Gastroesophageal sphincter (tissue), 3 donors: ENCODE results near the gene FAT1.

Experiments used
- EP300 ChIP-seq: sonication (generic); formaldehyde crosslinking; IDR thresholded peaks from one replicate; pipeline ENCODE4 v1.6.1; 2017; ENCODE audit warnings: antibody characterized with exemption, mild to moderate bottlenecking
- POLR2A ChIP-seq, 2 donors: fragments of 450-650 bp; IDR thresholded peaks; one replicate each; pipeline ENCODE4 v1.6.1; 2017; ENCODE audit warnings: antibody characterized with exemption in 2 of 2, mild to moderate bottlenecking in 2 of 2, moderate library complexity in 1 of 2
- POLR2AphosphoS5 ChIP-seq: sonication (generic); formaldehyde crosslinking; IDR thresholded peaks from one replicate; pipeline ENCODE4 v1.6.1; 2017; ENCODE audit warnings: antibody characterized with exemption
- TF ChIP-seq, protein P1 (sequence below), 4 experiments: fragments of 200-600 bp in 2 of 4; fragments of 450-650 bp in 2 of 4; sonication (generic) in 1 of 4; IDR thresholded peaks; one replicate each; pipeline ENCODE4 v1.5.1; 2017 to 2019; ENCODE audit warnings: antibody characterized with exemption in 4 of 4, mild to moderate bottlenecking in 2 of 4, moderate library complexity in 2 of 4

DNA sequence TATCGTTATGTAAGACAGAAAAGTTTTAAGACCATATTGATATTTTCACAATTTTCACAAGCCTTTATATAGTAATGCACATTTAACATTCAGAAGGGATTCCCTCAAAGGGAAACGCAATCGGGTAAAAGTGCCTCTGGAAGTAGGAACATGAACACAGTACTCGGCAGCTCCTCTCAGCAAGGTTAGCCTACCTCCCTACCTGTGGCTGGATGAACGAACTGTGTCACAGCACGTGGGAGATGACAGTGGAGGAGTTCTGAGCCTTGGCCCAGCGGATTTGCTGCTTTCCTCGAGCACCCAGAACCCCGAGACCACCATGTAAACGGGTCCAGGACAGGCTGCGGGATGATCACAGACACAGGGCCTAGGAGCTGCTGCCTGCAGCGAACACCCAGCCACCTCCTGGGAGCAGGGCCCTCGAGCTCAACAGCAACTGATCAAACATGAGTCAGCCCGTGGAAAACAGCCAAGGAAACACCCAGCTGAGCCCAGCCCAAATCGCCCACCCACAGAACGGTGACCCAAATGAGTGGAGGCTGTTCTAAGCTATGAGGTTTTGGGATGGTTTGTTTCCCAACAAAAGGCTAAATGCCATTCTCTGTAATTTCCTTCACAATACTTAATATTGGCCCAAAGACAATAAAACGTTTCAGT lies 30.4 kb downstream of the FAT1 start:
- TF ChIP-seq, protein P1, sequence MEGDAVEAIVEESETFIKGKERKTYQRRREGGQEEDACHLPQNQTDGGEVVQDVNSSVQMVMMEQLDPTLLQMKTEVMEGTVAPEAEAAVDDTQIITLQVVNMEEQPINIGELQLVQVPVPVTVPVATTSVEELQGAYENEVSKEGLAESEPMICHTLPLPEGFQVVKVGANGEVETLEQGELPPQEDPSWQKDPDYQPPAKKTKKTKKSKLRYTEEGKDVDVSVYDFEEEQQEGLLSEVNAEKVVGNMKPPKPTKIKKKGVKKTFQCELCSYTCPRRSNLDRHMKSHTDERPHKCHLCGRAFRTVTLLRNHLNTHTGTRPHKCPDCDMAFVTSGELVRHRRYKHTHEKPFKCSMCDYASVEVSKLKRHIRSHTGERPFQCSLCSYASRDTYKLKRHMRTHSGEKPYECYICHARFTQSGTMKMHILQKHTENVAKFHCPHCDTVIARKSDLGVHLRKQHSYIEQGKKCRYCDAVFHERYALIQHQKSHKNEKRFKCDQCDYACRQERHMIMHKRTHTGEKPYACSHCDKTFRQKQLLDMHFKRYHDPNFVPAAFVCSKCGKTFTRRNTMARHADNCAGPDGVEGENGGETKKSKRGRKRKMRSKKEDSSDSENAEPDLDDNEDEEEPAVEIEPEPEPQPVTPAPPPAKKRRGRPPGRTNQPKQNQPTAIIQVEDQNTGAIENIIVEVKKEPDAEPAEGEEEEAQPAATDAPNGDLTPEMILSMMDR (IDR thresholded peaks at IDR 0.05), result no peak
- TF ChIP-seq POLR2AphosphoS5 (peak; percentile 58), EP300 (no peak), POLR2A (IDR thresholded peaks at IDR 0.05) (no peak)
